SK-N-SH (cell line): ENCODE results near the gene TTF2. TPM values are rescaled to one million over a fixed set of nuclear protein-coding genes. Genes with fewer than 3 reads are reported as not detected.

ENCODE experiments used
- CTCF ChIA-PET: fragments of 300-600, 350-600 bp; formaldehyde crosslinking; extraction: SDS; loops from one replicate; lab custom pipeline; 2021; lab: Yijun Ruan, JAX
- POLR2A ChIA-PET: fragments of 350-600 bp; sonication (Branson Sonifier 250); formaldehyde crosslinking; extraction: SDS; loops from one replicate; lab custom pipeline; 2020; ENCODE audit warnings: antibody characterized with exemption, inconsistent platforms; lab: Yijun Ruan, JAX
- DNase-seq: peaks from one replicate; pipeline ENCODE4 v3.0.0; 2012
- H2AFZ ChIP-seq: fragments of 200-600 bp; sonication (generic); 2 replicates; pipeline ENCODE4 v1.8.1; 2016; ENCODE audit warnings: antibody characterized with exemption, mild to moderate bottlenecking, low read depth
- H3F3A ChIP-seq: fragments of 200-600 bp; sonication (generic); replicated peaks from 2 replicates; pipeline ENCODE3; 2016; ENCODE audit warnings: antibody characterized with exemption, mild to moderate bottlenecking; ENCODE audit not compliant: insufficient read depth
- H3K27ac ChIP-seq, 2 experiments: fragments of 200-500 bp in 1 of 2; fragments of 200-600 bp in 1 of 2; sonication (Bioruptor generic) in 1 of 2; sonication (generic), shearing (Covaris generic) in 1 of 2; 2 replicates each; pipeline versions ENCODE4 v1.5.1 to v1.6.1; 2014 to 2016; ENCODE audit warnings: low read depth in 2 of 2, inconsistent platforms in 1 of 2, low read length in 1 of 2, mild to moderate bottlenecking in 1 of 2, mixed read lengths in 1 of 2
- H3K27me3 ChIP-seq: fragments of 200-600 bp; sonication (generic), shearing (Covaris generic); 2 replicates; pipeline ENCODE4 v1.6.1; 2016; ENCODE audit warnings: mixed run types; ENCODE audit not compliant: insufficient read depth
- H3K36me3 ChIP-seq, 2 experiments: fragments of 200-500 bp in 1 of 2; fragments of 200-600 bp in 1 of 2; sonication (Bioruptor generic) in 1 of 2; sonication (generic) in 1 of 2; replicated peaks in 1 of 2; 2 replicates each; pipeline versions ENCODE3 to v1.5.1; 2014 to 2016; ENCODE audit warnings: low read length in 1 of 2, mild to moderate bottlenecking in 1 of 2; ENCODE audit not compliant: insufficient read depth in 2 of 2, control insufficient read depth in 1 of 2
- H3K4me1 ChIP-seq, 2 experiments: fragments of 200-500 bp in 1 of 2; fragments of 200-600 bp in 1 of 2; sonication (Bioruptor generic) in 1 of 2; sonication (generic), shearing (Covaris generic) in 1 of 2; 2 replicates each; pipeline versions ENCODE4 v1.5.1 to v1.6.1; 2014 to 2016; ENCODE audit warnings: low read depth in 1 of 2, low read length in 1 of 2, mixed run types in 1 of 2; ENCODE audit not compliant: insufficient read depth in 2 of 2, control insufficient read depth in 1 of 2
- H3K4me2 ChIP-seq: fragments of 200-600 bp; sonication (generic), shearing (Covaris generic); 2 replicates; pipeline ENCODE4 v1.6.1; 2017; ENCODE audit warnings: mixed run types
- H3K4me3 ChIP-seq, 2 experiments: fragments of 200-500 bp in 1 of 2; fragments of 200-600 bp in 1 of 2; sonication (Bioruptor generic) in 1 of 2; sonication (generic), shearing (Covaris generic) in 1 of 2; 2 replicates each; pipeline versions ENCODE4 v1.5.1 to v1.8.1; 2014 to 2016; ENCODE audit warnings: low read depth in 2 of 2, inconsistent platforms in 1 of 2, low read length in 1 of 2, mild to moderate bottlenecking in 1 of 2, mixed read lengths in 1 of 2, moderate library complexity in 1 of 2
- H3K79me2 ChIP-seq: fragments of 200-600 bp; sonication (generic); 2 replicates; pipeline ENCODE4 v1.8.1; 2017; ENCODE audit warnings: mild to moderate bottlenecking; ENCODE audit not compliant: insufficient read depth
- H3K9ac ChIP-seq: fragments of 200-600 bp; sonication (generic); 2 replicates; pipeline ENCODE4 v1.6.1; 2017; ENCODE audit warnings: mixed run types
- H3K9me2 ChIP-seq: fragments of 200-600 bp; sonication (generic); 2 replicates; pipeline ENCODE4 v1.6.1; 2017; ENCODE audit warnings: mixed run types
- H3K9me3 ChIP-seq: fragments of 200-600 bp; sonication (generic); 2 replicates; pipeline ENCODE4 v1.6.1; 2017; ENCODE audit warnings: mixed run types, mild to moderate bottlenecking, moderate library complexity
- H4K20me1 ChIP-seq: fragments of 200-600 bp; sonication (generic); 2 replicates; pipeline ENCODE4 v1.6.1; 2017; ENCODE audit warnings: mild to moderate bottlenecking, mixed run types; ENCODE audit not compliant: insufficient read depth
- CHD2 ChIP-seq: fragments of 150-350 bp; IDR thresholded peaks from 2 replicates; pipeline ENCODE4 v1.6.1; 2018; ENCODE audit warnings: low read length; ENCODE audit not compliant: partially characterized antibody
- EP300 ChIP-seq, 2 experiments: IDR thresholded peaks; 2 replicates each; pipeline versions ENCODE4 v1.4.0 to v1.6.1; 2012; ENCODE audit warnings: borderline replicate concordance in 1 of 2, low read depth in 1 of 2, low read length in 1 of 2
- EZH2phosphoT487 ChIP-seq: fragments of 200-600 bp; sonication (generic); IDR thresholded peaks from 2 replicates; pipeline ENCODE4 v1.6.1; 2017; ENCODE audit warnings: low read depth, mixed run types, mild to moderate bottlenecking, antibody characterized with exemption, moderate library complexity, borderline replicate concordance
- FOSL2 ChIP-seq: IDR thresholded peaks from 2 replicates; pipeline ENCODE4 v1.4.0; 2012; ENCODE audit warnings: low read depth, mild to moderate bottlenecking, moderate library complexity, borderline replicate concordance
- FOXM1 ChIP-seq: IDR thresholded peaks from 2 replicates; pipeline ENCODE4 v1.4.0; 2012; ENCODE audit warnings: low read depth, mild to moderate bottlenecking
- GABPA ChIP-seq: IDR thresholded peaks from 2 replicates; pipeline ENCODE4 v1.4.0; 2012; ENCODE audit warnings: low read depth, mild to moderate bottlenecking
- GATA2 ChIP-seq: sonication (generic); formaldehyde crosslinking; IDR thresholded peaks from 2 replicates; pipeline ENCODE4 v1.5.0; 2020; ENCODE audit warnings: mild to moderate bottlenecking, missing genetic modification reagents
- MEF2A ChIP-seq: IDR thresholded peaks from 2 replicates; pipeline ENCODE4 v1.4.0; 2012; ENCODE audit warnings: low read depth, borderline replicate concordance
- MXI1 ChIP-seq: IDR thresholded peaks from 2 replicates; pipeline ENCODE4 v1.6.1; 2012; ENCODE audit warnings: mild to moderate bottlenecking, low read depth, low read length, improper control_type of control experiment
- TAF1 ChIP-seq: IDR thresholded peaks from 2 replicates; pipeline ENCODE4 v1.6.1; 2012; ENCODE audit warnings: low read depth, mild to moderate bottlenecking, low read length, moderate library complexity, borderline replicate concordance
- TCF12 ChIP-seq: IDR thresholded peaks from 2 replicates; pipeline ENCODE4 v1.4.0; 2012
- TEAD4 ChIP-seq: IDR thresholded peaks from 2 replicates; pipeline ENCODE4 v1.4.0; 2012; ENCODE audit warnings: mild to moderate bottlenecking, borderline replicate concordance; ENCODE audit not compliant: insufficient read depth
- YY1 ChIP-seq: IDR thresholded peaks from 2 replicates; pipeline ENCODE4 v1.4.0; 2012; ENCODE audit warnings: low read depth, mild to moderate bottlenecking
- WGBS: methylation state at CpG from one replicate; pipeline ENCODE4 v1.1.6; 2017; ENCODE audit warnings: low lambda C conversion rate; 5-methylcytosine and 5-hydroxymethylcytosine counted together
- polyA plus RNA-seq, 3 experiments: library from polyadenylated mRNA; depleted of rRNA; stranded (reverse); fragments of >200 nt; gene quantifications; 2 replicates each; pipeline ENCODE4 v1.2.3, GENCODE V29; 2012
- TF ChIP-seq, protein P1 (sequence below): fragments of 150-350 bp; IDR thresholded peaks from 2 replicates; pipeline ENCODE4 v1.6.1; 2016; ENCODE audit warnings: mild to moderate bottlenecking, low read depth, low read length
- TF ChIP-seq, protein P2 (sequence below): IDR thresholded peaks from 2 replicates; pipeline ENCODE4 v1.6.1; 2012; ENCODE audit warnings: mild to moderate bottlenecking, low read depth, low read length, moderate library complexity
- TF ChIP-seq, protein P3 (sequence below): IDR thresholded peaks from 2 replicates; pipeline ENCODE4; 2012
- TF ChIP-seq, protein P4 (sequence below): fragments of 150-350 bp; IDR thresholded peaks from 2 replicates; pipeline ENCODE4 v1.6.1; 2017; ENCODE audit warnings: antibody characterized with exemption, low read length, low read depth, borderline replicate concordance

Gene TTF2
- polyA plus RNA-seq, 1 of the 3 experiments (the other 2 are of a cell fraction): 10.8 TPM

DNA sequence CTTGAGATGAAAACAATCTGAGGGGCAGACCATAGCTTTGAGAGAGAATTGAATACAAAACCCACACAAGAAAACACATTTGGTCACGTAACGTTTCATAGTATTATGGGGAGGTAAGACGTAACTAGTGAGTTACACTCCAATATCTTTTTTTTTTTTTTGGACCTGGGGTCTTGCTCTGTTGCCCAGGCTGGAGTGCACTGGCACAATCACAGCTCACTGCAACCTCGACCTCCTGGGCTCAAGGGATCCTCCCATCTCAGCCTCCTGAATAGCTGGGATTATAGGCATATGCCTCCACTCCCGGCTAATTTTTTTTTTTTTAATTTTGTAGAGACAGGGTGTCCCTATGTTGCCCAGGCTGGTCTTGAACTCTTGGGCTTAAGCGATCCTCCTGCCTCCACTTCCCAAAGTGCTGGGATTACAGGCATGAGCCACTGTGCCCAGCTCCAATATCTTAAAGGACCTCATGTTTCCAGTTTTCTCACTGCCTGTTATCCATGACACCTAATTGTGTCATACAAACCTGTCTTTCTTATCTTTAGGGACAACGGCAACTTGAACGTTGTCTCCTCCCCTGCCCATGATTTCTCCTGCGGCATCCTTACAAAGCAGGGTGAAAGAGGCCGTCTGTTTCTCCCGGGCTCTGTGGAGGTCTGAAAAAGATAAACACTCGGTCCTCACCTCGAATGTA lies 56.1 kb downstream of the TTF2 start:
- WGBS: 95% methylated on average over 13 of the region's 13 CpGs
- H3K79me2 ChIP-seq: peaks cover 6% of the 10 kb centered on the region
- peaks cover 0 to 28% of the 10 kb centered on the region in 2 experiments for H3K36me3 ChIP-seq
- no peaks in the 10 kb centered on the region for H4K20me1 ChIP-seq
- H3K27me3 ChIP-seq: no peaks in the 10 kb centered on the region
- H3K4me1 ChIP-seq: peaks cover 4 to 6% of the 10 kb centered on the region in 2 experiments; a peak in 2 of 4 replicates
- no peak overlapping the region for H2AFZ ChIP-seq
- TF ChIP-seq GATA2 (CRISPR knock-in tag): no peak
- TF ChIP-seq, protein P1, sequence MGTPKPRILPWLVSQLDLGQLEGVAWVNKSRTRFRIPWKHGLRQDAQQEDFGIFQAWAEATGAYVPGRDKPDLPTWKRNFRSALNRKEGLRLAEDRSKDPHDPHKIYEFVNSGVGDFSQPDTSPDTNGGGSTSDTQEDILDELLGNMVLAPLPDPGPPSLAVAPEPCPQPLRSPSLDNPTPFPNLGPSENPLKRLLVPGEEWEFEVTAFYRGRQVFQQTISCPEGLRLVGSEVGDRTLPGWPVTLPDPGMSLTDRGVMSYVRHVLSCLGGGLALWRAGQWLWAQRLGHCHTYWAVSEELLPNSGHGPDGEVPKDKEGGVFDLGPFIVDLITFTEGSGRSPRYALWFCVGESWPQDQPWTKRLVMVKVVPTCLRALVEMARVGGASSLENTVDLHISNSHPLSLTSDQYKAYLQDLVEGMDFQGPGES: no peak
- no peak for TF ChIP-seq EZH2phosphoT487
- no peak for TF ChIP-seq FOXM1
- TF ChIP-seq YY1: no peak
- no peak for TF ChIP-seq CHD2
- TF ChIP-seq TEAD4: no peak
- TF ChIP-seq, protein P2, sequence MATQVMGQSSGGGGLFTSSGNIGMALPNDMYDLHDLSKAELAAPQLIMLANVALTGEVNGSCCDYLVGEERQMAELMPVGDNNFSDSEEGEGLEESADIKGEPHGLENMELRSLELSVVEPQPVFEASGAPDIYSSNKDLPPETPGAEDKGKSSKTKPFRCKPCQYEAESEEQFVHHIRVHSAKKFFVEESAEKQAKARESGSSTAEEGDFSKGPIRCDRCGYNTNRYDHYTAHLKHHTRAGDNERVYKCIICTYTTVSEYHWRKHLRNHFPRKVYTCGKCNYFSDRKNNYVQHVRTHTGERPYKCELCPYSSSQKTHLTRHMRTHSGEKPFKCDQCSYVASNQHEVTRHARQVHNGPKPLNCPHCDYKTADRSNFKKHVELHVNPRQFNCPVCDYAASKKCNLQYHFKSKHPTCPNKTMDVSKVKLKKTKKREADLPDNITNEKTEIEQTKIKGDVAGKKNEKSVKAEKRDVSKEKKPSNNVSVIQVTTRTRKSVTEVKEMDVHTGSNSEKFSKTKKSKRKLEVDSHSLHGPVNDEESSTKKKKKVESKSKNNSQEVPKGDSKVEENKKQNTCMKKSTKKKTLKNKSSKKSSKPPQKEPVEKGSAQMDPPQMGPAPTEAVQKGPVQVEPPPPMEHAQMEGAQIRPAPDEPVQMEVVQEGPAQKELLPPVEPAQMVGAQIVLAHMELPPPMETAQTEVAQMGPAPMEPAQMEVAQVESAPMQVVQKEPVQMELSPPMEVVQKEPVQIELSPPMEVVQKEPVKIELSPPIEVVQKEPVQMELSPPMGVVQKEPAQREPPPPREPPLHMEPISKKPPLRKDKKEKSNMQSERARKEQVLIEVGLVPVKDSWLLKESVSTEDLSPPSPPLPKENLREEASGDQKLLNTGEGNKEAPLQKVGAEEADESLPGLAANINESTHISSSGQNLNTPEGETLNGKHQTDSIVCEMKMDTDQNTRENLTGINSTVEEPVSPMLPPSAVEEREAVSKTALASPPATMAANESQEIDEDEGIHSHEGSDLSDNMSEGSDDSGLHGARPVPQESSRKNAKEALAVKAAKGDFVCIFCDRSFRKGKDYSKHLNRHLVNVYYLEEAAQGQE: no peak
- no peak for TF ChIP-seq EP300 (IDR thresholded peaks at IDR 0.05; ENCODE audit: borderline replicate concordance in 1 of 2, low read depth in 1 of 2, low read length in 1 of 2)
- TF ChIP-seq GABPA: no peak
- TF ChIP-seq MXI1: no peak
- no peak for TF ChIP-seq TCF12
- no peak for TF ChIP-seq MEF2A
- TF ChIP-seq, protein P3, sequence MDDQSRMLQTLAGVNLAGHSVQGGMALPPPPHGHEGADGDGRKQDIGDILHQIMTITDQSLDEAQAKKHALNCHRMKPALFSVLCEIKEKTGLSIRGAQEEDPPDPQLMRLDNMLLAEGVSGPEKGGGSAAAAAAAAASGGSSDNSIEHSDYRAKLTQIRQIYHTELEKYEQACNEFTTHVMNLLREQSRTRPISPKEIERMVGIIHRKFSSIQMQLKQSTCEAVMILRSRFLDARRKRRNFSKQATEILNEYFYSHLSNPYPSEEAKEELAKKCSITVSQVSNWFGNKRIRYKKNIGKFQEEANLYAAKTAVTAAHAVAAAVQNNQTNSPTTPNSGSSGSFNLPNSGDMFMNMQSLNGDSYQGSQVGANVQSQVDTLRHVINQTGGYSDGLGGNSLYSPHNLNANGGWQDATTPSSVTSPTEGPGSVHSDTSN: no peak
- no peak for TF ChIP-seq FOSL2
- TF ChIP-seq TAF1: no peak
- TF ChIP-seq, protein P4, sequence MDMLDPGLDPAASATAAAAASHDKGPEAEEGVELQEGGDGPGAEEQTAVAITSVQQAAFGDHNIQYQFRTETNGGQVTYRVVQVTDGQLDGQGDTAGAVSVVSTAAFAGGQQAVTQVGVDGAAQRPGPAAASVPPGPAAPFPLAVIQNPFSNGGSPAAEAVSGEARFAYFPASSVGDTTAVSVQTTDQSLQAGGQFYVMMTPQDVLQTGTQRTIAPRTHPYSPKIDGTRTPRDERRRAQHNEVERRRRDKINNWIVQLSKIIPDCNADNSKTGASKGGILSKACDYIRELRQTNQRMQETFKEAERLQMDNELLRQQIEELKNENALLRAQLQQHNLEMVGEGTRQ: no peak
- no peak overlapping the region for H3K4me2 ChIP-seq
- H3K27ac ChIP-seq: no peak overlapping the region
- DNase-seq: no peak
- H3F3A ChIP-seq: no peaks in the 10 kb centered on the region
- ChIA-PET POLR2A (no interaction called here), CTCF (interaction anchor here (0.6 to 1.8 kb wide), 5 partner anchors 12 to 1298 kb away, joined by 3 to 6 read pairs (median 4); no protein-coding TSS in a partner anchor)
- no peaks in the 10 kb centered on the region for H3K9me3 ChIP-seq
- no peak overlapping the region for H3K4me3 ChIP-seq
- H3K9me2 ChIP-seq: no peaks in the 10 kb centered on the region
- no peak overlapping the region for H3K9ac ChIP-seq
